GM21515 (cell line): ENCODE data around the gene WNK2.

Experiments
- ATAC-seq: cut with Tn5 transposase; IDR thresholded peaks from one replicate; pipeline ENCODE4 v1.9.1; 2021; ENCODE audit not compliant: unreplicated experiment

Gene WNK2

DNA sequence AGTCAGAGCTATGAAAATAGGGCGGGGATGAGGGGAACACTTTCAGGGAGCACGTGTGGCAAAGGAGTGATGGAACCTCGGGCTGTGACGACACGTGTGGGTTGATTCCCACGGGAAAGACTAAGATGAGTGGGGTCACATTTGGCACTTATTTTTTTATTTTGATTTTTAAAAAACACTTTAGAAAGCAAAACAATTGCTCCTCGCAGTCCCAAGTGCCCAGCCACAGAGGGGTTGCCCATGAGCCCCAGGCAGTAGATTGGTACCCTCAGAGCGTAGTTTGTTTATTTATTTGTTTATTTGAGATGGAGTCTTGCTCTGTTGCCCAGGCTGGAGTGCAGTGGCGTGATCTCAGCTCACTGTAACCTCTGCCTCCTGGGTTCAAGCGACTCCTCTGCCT, 69.7 kb downstream of the WNK2 start:
- ATAC-seq, result no peak

DNA sequence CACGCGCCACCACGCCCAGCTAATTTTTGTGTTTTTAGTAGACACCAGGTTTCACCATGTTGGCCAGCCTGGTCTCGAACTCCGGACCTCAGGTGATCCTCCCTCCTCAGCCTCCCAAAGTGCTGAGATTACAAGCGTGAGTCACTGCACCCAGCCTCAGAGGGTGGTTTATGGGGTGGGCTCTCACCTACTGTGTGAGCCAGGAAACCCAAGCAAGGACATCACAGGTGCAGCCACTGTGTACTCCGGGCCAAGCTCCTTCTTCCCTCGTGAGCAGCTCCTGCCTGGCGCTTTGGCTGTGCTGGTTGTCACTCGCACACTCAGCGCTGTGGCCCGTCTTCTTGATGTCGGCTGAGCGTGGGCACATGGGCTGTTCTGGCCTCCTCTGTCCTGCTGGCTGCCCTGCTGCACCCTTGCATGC, 70.1 kb downstream of the WNK2 start:
- no peak for ATAC-seq

DNA sequence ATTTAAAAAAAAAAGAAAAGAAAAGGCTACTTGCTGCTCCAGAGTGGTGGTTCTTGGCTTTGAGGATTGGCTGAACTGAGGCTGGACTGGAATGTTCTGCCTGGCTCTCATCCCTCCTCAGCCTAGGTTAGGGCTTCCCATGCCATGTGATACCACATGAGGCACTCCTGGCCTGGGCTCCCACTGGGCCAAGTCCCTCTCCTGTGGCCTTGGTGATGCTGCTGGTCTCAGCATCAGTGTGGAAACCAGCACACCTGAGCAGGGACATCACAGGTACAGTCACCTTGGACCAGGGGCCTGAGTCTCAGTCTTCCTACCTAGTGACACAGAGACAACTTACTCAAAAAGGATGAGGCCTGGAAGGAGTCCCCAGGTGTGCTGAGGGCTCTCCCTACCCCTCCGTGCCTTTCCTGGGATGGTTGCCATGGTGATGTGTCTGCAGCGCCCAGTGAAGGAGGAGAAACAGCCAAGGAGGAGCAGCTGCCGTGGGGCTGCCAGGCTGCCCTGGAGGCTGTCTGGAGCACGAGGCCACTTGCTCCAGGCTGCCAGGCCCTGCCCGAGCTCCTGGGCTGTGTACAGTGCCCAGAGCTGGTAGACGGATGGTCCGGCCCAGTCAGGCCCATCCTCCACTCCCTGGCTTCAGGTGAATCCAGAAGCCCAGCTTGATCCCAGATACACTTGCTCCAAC, 71.0 kb downstream of the WNK2 start:
- no peak for ATAC-seq

DNA sequence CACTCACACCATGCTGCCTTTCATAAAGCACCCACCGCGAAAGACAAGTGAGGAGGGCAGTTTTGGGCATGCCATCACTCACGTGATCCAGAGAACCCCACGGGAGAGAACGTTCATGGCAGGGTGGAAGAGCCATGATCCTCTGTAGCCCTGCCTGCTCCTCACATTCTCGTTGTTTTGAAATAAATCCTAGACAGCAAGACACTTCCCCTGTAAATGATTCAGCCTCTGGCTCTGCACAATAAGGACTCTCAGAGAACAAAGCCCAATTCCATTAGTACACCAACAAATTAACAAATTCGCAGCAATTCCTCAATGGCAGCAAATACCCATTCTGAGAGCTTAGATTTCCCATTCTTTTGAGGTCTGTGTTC, 71.5 kb downstream of the WNK2 start:
- ATAC-seq, result no peak

DNA sequence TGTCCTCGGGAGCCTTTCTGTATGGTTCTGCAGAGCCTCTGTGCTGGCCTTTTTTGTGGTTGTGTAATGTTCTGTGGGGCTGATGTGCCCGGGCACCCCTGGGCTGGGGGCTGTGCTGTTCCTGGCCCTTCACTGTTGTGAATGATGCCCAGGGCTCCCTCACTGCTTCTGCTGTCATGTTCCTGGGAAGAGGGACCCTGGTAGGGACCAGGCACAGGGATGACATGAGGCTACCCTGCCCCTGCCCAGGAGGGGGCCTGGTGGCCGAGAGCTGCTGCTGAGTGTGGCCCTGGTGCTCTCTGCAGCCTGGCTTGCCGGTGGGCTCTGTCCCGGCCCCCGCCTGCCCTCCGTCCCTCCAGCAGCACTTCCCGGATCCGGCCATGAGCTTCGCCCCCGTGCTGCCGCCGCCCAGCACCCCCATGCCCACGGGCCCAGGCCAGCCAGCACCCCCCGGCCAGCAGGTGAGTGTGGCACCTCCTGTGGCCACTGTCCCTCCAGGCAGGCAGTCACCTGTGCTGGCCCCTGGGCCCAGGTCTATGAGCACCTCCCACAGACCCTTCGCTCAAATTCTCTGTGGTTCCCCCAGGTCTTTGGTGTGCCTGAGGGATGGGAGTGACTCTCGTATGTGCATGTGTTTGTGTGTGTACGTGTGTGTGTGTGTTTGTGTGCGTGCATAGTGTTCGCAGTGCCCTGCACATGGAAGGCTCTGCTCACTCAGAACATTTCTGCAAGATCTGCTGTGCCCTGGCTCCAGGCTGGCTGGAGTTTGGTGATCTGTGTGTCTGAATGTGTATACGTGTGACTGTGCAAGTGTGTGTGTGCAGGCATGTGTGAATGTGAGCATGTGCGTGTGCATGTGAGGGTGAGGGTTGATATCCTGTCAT, 72.3 kb downstream of the WNK2 start:
- ATAC-seq, result no peak

DNA sequence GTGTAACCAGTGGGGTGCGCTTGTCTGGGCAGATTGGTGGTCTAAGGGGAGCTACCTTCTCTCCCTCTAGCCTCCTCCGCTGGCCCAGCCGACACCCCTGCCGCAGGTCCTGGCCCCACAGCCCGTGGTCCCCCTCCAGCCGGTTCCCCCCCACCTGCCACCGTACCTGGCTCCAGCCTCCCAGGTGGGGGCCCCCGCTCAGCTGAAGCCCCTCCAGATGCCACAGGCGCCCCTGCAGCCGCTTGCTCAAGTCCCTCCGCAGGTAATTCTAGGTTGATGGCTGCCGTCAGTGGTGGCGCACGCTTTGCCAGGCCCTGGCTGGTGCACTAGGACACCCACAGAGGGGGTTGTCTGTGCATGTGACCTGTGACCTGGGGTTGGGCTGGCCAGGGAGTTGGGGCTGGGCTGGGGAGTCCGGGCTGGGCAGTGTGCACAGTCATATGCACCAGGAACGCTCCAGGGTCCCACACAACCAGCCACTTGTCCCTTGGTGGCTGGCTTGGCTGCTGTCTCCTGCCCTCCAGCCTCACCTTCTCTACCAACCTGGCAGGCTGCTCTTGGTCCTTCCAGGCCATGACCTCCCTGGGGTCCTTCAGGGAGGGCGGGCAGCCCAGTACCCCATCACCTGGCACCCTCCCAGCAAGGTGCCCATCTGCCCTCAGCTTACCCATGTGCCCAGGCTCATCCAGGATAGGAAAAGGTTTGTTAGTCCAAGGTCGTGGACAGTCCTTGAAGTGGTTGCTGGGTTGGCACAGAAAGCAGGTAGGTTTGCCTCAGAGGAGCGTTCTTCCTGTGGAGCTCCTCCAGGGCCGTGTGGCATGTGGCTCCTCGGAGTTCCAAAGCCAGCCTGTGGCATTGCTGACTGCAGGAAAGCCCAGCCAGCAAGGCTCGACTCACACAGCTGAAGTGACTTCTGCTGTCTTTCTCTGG, 73.2 kb downstream of the WNK2 start:
- no peak for ATAC-seq

DNA sequence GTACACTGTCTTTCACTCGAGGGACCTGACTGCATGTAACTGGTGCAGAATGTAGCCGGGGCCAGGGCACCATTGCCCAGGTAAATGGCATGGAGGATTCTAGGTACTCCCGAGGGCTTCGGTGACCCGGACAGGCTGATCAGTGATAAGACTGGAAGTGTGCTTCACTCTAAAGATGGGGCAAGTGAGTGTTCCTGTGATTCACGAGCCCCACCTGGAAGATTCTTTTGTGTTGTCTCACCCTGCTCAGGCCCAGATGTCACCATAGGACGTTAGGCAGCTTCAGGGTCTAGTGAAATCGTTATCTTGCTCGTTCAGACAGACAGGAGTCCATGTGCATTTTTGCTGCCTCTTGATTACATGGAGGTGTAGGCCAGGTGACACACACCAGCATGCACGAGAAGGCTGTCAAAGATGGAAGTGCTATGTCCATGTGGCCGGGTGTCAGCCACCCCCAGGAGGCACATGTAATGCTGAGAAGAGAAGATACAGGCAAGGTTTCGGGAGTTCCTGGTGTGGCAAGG, 73.9 kb downstream of the WNK2 start:
- no peak for ATAC-seq

DNA sequence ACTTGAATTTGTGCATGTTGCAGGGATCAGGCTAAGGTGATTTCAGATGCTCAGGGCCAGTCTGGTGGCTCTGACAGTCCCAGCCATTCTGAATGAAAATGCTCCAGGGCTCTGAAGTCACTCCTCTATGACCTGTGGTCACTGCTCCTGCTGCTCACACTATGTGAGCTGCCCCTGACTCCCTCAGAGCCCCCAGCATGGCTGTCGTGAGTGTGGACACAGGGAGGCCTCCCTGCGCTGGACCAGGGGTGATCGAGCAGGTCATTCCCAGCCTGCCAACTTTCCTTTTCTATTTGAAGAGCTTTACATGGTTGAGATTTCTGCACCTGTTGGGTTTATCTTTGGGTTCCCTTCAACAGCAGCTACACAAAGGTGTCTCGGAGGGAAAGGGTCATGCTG, 74.5 kb downstream of the WNK2 start:
- no peak for ATAC-seq

DNA sequence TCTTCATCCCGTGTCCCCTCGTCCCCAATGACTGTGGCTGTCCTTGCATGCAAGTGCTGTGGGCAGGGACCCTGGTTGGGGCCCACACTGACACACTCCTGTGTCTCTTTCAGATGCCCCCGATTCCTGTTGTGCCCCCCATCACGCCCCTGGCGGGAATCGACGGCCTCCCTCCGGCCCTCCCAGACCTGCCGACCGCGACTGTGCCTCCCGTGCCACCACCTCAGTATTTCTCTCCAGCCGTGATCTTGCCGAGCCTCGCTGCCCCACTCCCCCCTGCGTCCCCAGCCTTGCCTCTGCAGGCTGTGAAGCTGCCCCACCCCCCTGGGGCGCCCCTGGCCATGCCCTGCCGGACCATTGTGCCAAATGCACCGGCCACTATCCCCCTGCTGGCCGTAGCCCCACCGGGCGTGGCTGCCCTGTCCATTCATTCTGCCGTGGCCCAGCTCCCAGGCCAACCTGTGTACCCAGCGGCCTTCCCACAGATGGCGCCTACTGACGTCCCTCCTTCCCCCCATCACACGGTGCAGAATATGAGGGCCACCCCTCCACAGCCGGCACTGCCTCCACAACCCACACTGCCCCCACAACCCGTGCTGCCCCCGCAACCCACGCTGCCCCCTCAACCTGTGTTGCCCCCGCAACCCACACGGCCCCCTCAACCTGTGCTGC, 75.0 kb downstream of the WNK2 start:
- no peak for ATAC-seq

DNA sequence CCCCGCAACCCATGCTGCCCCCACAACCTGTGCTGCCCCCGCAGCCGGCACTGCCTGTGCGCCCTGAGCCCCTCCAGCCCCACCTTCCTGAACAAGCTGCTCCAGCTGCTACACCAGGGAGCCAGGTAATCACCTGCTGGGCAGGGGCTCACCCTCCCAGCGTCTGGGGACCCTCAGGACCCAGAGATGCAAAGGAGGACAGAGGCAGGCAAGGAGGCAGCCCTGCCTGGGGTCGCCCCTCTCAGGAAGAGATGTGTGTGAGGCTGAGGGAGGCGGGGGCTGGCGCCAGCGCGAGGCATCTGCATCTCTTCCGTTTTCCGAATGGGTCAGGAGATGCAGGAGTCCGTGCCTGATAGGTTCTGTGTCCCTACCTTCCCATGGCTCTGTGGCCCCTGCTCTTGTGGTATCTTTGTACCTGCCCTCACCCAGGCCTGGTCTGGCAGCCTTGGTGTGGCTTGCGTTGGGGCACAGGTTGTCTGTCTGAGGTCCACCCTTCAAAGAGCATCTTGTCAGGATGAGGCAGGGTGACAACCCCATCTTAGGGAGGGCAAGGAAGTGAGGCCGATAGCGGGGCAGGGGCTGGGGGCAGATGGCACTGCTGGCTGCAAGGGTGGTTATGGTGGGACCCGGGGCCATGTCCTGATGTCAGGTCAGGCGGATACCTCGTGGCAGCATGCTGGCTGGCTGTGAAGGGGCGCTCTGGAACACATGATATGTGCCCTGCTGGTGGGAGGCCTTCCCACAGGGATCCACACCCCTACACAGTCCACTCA, 75.7 kb downstream of the WNK2 start:
- ATAC-seq, result no peak

DNA sequence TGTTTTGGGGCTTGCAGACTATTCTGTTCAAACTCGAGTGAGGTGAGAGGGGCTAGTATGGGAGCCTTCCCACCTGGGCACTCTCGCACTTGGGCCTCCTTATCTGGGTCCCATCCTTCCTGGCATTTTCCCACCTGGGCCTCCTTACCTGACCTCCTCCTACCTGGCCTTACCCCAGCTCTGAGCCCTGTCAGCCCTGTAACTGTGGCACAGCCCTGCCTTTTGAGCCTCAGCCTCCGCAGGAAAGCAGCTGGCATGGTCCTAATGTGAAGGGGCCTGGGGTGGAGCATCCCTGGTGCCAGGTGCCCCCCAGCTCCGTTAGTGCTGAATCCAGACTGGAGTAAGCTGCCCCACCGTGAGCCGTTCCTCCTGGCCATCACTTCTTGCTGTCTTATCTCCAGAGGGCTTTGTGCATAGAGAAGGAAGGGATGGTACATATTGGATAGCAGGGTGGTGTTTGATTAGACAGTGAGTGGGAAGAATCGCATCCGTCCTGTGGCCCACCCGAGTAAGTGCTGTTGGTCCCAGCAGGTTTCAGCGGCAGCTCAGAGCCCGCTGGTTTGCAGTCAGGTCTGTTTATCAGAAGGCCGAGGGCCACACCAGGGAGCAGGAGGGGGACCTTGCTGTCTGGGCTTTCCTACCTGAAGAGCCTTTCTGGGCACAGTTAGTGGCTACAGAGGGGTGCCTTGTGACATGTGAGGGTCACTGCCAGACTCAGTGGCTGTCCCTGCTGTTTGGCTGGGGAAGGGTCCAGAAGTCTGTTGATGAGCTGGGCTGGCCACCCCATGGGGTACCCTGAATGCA, 76.5 kb downstream of the WNK2 start:
- no peak for ATAC-seq

DNA sequence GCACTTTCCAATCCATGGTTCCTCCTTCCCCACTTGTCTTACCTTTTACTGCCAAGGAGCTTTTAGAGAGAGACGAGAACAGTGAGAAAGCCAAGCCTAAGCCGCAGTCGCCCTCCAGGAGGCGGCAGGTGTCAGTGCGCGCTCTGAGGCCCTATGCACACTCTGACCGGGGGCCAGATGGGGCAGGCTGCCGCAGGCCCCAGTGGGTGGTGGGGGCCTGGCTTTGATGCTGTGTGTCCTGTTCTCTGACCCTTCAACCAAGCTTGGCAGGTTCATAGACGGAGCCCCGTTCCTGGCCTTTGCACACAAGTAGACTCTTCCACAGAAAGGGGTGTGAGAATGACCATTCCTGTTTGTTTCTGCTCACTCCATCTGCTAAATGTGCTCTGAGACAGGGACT, 77.3 kb downstream of the WNK2 start:
- no peak for ATAC-seq

DNA sequence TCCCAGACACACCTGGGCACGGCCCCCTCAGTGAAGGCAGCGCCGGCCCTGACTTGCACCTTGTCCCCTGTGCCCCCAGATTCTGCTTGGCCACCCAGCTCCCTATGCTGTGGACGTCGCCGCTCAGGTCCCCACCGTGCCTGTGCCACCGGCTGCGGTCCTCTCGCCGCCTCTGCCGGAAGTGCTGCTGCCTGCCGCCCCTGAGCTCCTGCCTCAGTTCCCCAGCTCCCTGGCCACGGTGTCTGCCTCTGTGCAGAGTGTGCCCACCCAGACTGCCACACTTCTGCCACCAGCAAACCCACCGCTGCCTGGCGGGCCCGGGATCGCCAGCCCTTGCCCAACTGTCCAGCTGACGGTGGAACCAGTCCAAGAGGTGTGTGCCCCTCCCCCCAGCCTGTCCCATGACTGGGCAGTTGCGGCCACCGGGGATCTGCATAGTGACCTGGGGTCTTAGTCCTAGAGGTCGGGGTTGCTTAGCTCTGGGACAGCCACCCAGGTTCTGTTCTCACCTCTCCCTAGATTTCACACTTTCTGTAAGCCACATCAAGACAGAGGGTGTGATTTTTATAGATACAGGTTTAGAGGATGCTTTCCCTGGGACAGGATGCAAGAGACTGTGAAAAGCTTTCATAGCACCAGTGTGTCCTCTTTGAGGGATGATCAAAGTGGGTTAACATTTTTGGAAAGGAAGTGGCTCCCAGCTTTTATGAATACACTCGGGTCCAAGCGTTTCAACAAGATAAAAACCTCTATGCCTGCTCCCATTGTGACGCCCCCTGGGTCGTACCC, 78.0 kb downstream of the WNK2 start:
- ATAC-seq, result no peak

DNA sequence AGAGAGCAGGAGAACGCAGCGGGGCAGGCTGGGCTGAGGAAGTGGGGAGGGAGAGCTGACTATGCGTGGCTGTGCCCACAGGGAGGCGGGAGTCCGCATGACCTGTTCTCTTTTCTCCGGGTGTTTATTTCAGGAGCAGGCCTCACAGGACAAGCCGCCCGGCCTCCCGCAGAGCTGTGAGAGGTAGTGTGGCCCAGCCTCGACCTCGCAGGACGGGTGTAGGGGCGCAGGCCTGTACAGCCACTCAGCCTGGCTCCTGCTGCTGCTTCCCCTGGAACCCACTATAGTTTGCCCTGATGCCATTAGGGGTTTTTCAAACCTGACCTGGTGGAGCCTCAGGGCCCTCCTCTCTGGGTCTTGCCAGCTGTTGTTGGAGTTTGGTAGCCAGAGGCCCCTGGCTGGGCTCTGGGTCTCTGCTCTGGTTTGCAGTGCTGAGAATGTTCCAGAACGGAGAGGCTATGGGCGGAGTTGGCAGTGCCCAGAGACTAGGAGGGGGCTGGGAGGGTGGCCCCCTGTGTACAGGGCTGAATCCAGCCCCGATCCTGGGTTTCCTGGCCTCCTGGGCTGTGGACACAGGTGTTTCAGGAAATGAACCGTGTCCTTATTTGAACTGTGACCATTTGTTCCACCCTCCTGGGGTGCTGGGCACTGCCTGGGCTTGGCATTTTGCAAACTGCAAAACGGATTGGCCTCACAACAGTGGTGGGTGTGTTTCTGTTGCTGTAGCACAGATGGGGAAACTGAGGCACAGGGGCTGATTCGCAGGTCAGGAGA, 78.8 kb downstream of the WNK2 start:
- ATAC-seq, result no peak

DNA sequence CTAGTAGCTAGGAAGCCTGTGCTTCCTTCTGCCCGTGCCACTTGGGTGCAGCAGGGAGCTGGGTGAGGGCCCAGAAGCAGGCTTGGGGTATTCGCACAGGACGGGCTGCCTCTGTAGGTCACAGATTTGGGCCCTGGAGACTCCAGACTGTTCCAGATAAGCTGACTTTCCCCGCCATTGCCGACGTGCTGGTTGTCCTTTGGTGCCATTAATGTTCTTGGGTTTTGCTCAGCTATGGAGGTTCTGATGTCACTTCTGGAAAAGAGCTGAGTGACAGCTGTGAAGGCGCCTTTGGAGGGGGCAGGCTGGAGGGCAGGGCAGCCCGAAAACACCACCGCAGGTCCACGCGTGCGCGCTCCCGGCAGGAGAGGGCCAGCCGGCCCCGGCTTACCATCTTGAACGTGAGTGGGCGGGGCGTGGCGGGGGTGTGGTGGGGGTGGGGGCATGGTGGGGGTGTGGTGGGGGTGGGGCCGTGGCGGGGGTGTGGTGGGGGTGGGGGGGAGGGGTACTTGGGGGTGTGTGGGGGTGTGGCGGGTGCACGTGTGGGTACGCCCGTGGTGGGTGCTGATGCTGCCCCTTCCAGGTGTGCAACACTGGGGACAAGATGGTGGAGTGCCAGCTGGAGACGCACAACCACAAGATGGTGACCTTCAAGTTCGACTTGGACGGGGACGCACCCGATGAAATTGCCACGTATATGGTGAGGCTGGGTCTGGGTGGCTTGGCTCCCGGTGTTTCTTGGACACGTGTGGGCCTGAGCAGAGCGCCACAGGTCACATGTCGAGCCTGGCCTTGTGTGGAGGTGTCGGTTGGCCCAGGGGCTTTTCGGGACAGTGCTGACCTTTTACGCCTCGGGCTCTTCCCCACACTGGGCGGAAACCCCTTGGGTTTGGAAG, 79.6 kb downstream of the WNK2 start:
- ATAC-seq, result no peak

DNA sequence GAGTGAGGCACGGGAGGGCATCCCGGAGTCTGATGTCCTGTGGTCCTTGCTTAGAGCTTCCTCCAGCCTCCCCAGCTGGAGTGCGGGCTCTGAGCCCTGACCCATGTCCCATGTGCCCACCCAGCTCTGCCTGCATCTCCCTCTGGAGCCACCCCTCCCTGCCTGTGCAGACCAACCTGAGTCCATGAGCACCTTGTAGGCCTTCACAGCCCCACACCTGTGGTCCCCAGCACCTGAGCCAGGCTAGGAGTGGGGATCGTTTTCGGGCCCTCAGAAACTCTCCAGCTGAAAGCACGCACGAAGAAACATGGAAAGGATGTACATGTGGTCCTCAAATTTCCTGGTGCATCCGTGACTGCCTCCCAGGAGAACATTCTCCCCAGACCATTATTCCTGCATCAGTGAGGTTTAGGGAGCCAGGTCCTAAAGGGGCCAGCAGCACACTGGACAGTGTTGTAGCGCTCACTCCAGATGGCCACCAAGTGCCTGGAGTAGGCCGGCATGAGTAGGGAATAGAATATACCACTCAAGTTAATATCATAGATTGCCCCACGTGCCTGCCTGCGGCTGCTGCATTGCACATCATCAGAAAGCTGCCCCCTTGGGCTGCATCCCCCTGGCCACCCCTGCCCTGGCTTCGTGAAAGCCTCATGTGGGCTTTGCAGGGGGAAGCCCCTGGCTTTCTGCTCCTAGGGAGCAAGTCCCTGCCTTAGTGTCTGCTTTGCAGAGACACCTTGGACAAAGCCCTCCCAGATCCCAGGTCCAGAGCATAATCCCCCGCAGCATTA, 80.6 kb downstream of the WNK2 start:
- ATAC-seq, result no peak
